Activated CD4-positive, CD25-positive, alpha-beta regulatory T cell treated with anti-CD3 and anti-CD28 coated beads, Interleukin-2, amount 50 U/mL, for 24 hours (primary cell): Measurements from ENCODE around the gene SLC26A8.
A peak's percentile ranks its signal among the peaks of the same experiment; 100 is the strongest.

Source experiments
- ATAC-seq, 2 donors: fragments of 150-1000 bp; cut with Tn5 transposase; one replicate each; pipeline ENCODE4 v1.10.0; 2021; ENCODE audit warnings: mild to moderate bottlenecking in 1 of 2, moderate library complexity in 1 of 2

SLC26A8 gene, protein sequence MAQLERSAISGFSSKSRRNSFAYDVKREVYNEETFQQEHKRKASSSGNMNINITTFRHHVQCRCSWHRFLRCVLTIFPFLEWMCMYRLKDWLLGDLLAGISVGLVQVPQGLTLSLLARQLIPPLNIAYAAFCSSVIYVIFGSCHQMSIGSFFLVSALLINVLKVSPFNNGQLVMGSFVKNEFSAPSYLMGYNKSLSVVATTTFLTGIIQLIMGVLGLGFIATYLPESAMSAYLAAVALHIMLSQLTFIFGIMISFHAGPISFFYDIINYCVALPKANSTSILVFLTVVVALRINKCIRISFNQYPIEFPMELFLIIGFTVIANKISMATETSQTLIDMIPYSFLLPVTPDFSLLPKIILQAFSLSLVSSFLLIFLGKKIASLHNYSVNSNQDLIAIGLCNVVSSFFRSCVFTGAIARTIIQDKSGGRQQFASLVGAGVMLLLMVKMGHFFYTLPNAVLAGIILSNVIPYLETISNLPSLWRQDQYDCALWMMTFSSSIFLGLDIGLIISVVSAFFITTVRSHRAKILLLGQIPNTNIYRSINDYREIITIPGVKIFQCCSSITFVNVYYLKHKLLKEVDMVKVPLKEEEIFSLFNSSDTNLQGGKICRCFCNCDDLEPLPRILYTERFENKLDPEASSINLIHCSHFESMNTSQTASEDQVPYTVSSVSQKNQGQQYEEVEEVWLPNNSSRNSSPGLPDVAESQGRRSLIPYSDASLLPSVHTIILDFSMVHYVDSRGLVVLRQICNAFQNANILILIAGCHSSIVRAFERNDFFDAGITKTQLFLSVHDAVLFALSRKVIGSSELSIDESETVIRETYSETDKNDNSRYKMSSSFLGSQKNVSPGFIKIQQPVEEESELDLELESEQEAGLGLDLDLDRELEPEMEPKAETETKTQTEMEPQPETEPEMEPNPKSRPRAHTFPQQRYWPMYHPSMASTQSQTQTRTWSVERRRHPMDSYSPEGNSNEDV

DNA sequence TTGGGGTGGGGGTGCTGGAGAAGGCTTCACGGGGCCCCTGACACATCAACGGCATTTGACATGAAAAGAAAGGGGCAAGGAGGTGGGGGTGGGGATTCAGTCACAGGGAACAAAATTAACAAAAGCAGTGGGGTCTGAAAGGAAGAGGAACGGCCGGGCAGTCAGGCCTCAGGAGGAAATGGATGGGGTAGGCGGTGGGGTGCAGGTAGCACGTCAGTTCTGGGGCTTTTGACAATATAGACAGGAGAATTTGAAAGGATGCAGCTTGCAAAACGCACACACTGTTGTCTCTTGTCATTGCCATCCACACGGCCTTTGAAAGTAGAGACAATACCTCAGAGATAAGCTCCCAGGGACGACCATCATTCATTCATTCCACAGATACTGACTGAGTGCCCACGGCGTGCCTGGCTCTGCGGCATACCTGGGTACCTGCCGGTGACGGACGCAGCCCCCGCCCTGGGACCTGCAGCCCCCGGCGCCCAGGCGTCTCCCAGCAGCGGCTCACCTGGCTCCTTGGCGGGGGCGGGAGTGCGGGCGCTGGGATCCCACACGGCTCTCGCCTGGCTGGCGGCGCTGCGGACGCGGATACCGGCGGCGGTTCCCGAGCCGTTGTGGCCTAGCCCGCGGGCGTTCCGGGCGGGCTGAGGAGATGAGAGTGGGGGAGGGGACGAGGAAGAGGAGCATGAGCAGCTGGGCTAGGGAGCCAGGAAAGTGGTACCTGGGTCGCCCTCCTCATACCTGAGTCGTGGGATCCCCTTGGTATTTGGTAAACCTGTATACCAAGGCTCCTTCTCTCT lies at the start of gene SLC26A8:
TSS of gene SLC26A8 (minus strand) at position 646 of the 800 bp plus-strand sequence. CDS start 4,934 bp downstream, outside the sequence.
- no peak for ATAC-seq

DNA sequence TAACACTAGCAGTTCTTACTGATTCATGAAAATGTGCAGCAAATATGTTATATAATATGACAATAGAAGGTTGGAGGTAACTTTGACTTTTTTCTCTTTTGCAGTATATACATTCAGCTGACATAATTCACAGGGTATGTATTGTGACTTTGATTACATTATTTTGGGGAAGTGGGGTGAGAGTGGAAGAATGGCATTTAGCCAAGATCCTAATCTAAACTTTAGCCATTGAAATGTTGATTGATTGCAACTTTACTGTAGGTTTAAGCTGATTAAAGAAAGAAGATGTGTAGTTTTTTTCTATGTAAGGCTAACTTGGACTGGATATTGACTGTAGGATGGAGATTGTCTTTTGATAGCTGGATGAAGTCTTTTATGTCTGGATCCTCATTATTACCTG lies 49.1 kb upstream of the SLC26A8 start:
- no peak for ATAC-seq

DNA sequence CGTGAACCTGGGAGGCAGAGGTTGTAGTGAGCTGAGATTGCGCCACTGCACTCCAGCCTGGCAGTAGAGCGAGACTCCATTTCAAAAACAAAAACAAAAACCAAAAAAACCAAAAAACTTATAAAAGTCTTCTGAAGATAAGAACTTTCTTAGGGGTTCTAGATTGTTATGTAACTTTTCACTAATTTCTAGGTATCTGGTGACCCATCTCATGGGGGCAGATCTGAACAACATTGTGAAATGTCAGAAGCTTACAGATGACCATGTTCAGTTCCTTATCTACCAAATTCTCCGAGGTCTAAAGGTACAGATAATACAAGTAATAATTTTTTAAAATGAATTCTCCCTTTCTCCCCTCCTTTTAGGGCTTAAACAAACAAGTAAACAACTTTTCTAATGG lies 48.2 kb upstream of the SLC26A8 start:
- ATAC-seq, result no peak

DNA sequence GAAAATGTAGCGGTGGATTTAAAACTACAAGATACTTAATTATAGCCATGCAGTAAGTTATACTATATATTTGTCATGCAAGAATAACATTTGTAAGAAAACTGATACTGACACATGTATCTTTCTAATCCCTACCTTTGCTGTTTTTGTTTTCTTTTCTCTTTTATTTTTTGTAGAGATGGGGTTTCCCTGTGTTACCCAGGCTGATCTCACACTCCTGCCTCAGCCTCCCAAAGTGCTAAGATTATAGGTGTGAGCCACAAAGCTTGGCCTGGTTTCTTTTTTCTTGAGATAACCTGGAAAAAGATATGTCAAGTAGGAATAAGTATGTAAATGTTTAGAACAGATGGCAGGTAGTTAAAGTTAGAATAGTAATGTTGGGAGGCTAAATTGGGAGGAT lies 47.3 kb upstream of the SLC26A8 start:
- ATAC-seq, result no peak

DNA sequence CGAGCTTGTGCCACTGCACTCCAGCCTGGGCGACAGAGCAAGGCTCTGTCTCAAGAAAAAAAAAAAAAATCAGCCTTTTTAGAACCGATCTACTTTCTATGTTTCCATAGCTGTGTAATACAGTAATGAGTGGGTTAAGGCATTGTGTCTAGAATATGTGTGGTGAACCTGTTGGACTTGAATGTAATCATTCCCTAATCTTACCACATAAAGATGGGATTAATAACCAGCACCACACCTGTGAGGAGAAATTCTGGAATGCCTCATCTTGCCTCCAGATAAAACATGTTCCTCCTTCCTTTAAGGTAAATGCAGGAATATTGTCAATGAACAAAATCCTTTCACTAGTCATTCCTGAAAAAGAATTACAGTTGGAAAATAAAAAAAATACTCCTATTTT lies 46.8 kb upstream of the SLC26A8 start:
- no peak for ATAC-seq

DNA sequence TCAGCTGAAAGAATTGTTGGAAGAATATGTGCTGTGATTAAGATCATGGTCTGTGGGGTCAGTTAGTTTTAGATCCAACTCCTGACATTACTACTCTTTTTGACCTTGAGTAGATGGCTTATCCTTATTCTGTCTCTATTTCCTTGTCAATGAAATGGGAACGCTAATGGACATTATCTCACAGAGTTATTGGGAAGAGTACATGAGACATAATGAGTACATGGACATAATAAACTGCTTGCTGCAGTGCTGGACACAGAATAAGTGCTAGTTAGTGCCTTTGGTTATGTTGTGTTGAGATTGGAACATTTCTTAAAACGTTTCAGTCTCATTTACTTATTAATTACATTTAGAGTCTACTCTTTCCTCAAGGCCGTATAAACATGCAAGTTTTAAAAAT lies 45.8 kb upstream of the SLC26A8 start:
- ATAC-seq, result no peak

DNA sequence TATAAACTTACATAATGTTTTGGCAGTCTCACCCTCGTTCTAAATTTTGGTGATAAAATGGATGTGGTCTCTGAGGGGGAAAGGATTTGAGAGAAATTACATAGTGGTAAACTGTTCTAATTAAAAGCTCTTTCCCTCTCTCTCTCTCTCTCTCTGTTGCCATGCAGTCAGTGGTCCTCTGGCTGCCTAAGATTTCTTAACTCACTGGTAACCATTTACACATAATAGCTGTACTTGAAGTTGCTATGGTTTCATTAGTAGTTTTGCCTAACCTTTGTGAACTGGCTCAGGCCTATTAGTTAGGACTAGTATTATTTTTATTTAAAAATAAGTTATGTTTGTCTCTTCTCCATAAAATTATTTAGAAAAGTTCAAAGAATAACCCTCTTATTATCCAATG lies 45.1 kb upstream of the SLC26A8 start:
- ATAC-seq, result no peak

DNA sequence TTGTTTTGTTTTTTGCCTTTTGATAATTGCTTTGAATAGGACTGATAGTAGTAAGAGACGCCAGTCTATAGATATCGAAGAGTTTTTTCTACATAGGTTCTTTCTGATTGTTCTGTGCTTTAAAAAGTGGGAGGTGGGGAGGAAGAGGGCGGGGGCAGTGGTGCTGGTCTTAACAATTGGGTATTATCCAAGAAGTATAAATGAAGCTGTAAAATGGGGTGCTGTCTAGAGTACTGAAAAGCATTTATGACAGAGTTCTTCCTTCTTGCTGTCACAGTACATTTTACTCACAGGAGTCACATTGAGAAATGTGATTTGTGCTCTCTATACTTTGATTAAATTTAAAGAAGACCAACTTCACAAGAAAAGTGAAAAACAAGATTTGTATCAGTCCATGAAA lies 44.1 kb upstream of the SLC26A8 start:
- no peak for ATAC-seq

DNA sequence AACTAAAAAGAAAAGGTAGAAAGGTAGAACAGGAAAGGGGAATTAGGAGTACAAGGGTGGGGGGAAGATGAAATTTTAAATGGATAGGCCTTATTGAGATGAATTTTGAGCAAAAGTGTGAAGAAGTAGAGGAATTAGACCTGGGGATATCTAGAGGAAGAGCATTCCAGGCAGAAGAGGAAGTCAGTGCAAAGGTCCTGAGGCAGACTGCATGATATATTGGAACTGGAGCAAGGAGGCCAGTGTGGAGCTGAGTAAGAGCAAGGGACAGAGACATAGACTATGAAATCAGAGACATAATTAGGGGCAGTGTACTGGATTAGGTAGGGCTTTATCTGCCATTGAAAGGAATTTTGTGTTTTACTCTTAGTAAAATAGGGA lies 43.6 kb upstream of the SLC26A8 start:
- no peak for ATAC-seq

DNA sequence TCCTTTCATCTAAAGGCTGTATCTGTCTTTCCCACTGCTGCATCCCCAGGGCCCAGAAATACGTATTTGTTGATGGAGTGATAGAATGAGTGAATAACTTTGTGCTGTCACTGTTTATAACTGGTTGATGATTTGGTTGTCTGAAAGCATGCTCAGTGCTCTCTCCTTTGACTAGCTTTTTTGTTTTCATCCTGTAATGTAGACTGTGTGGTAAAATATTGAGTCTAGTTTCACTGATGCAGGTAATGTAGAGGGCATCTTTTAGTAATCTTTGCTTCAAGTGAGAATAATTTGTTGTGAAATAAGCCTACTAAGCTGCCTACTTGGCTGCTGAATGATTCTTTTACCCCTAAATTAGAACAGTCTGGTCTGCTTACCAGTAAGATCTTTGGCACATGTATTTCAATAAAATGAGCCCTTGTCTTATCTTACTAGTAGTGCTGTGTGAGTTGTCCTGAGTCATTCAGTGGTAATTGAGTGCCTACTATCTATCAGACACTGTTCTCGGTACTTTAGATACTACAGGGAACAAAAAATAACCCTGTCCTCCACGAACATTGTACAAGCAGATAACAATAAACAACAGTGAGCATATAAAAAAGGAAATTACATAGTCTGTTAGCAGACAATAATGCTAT lies 43.1 kb upstream of the SLC26A8 start:
- ATAC-seq, result peak; percentile 76 to 85

DNA sequence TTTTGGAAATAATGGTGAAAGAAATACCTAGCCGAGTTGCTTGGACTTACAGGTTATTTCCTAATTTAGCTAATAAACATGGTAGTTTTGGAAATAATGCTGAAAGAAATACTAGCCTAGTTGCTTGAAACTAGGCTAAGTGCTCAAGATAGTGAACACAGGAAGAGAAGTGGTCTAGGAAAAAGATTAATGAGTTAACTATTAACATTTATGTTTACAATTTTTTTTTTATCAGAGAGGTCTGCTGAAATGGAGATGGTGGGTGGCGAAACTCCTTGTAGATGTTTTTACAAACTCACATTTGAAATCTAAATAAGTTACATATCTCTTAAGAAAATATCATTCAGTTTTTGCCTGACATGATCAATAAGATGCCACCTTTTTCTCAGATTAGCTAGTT lies 42.4 kb upstream of the SLC26A8 start:
- no peak for ATAC-seq

DNA sequence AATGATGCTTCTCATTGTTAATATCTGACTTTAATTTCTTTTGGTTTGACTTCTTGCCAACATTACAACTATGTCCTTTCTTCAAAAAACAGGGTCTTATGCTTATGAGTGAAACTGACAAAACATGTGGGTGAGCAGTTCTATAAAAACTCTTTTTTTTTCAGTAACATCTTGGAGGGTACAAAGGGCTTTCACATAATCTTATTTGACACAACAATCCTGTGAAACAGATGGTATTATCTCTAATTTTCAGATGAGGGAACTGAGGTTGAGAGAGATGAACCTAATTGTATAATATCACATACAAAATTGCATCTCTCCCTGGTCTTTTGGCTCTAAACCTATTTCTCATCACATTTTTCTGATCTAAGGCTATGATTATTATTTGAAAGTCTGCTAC lies 41.5 kb upstream of the SLC26A8 start:
- ATAC-seq, result no peak

DNA sequence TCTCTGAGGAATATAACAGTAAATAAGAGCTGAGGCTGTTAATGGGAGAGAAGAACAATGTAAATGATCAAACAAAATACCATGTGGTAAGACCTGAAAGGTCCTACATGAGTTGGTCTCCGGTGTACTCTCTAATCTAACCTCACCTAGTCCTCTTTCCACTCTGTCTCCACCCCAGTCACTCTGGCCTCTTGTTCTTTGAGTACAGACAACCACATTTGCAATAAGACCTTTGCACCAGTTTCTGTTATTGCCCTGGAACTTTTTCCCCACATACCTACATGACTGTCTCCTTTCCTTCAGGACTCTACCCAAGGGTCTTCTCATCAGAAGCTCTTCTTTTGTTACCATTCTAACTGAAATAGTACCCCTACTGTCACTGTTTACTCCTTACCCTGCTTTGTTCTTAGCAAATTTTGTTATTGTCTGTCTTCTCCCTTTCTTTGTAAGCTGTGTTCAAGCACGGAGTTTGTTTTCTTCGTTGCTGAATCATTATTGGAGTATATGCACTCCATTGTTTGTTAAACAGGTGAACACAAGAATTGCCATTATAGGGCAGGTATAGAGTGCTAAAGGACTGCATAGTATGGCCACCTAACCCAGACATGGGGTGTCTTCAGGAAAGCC lies 40.4 kb upstream of the SLC26A8 start:
- ATAC-seq, result no peak

DNA sequence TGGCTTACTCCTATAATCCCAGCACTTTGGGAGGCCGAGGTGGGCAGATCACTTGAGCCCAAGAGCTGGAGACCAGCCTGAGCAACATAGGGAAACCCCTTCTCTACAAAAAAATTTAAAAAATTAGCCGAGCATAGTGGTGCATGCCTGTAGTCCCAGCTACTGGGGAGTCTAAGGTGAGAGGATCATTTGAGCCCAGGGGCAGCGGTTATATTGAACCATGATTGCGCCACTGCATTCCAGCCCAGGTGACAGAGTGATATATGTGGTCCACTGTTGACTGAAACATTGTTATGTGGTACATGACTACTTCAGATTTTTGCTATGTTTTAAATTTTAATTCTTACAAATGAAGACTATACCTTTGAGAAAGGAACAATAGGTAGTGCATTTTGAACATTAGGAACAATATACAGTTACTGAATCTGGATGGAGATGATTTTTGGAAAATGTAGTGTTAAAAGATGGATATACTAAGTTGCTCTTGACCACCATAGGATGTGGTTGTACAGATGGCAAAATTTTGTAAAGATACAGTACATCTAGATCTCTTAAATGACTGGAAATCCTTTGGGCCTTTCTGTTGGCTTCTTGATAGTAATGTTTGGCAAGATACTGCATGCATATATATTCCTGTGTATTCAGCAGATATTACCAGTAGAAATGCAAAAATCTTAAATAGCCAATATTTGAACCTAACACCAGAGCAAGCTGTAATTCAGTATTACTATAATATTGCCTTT lies 39.0 kb upstream of the SLC26A8 start:
- no peak for ATAC-seq

DNA sequence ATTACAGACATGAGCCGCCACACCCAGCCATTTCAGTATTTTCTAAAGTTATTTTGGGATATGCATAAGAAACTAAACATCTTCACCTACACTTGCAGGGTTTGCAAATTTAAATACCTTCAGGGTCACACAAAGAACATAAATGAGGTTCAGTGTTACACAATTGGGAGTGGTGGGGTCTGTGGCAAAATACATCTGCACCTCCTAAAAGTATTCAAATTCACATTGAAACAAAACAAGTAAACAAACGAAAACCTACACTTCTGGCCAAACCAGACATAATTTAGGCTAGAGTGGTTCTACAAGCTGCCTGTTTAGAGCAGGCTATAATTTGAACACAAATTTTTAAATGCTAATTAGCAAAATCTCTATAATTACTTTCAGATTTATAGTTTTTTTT lies 37.8 kb upstream of the SLC26A8 start:
- no peak for ATAC-seq

DNA sequence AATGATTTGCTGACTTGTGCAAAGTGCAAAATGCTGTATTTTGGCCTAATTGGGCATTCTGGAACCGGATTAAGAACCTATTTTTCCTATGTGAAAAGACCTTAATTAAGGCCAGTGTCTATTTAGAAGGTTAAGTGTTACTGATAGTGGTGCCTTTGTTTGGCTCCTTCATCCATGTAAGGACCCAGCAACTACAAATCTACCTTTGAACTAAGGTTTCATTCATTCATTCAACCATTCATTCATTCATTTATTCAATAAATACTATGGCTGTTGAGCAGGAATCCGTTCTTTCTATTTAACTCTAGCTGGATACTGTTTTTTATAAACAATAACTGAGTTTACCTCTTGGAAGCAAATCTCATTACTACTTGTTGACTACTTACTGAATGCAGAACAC lies 36.8 kb upstream of the SLC26A8 start:
- ATAC-seq, result no peak

DNA sequence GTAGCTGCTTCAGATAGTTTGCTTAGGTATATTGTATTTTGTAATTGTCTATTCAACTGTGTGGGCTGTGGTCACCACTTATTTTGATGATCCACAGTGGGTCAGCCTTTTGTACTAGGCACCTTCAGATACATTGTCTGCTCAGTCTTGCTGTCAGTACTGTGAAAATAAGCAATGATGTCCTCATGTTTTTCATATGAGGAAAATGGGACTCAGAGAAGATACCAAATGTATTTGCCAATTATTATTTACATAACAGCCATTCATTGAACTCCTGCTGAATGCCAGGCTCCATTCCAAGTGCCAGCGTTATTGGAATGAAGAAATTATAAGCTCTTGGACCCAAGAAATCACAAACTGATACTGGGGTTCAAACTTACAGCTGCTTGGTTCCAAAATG lies 31.7 kb upstream of the SLC26A8 start:
- ATAC-seq, result no peak

DNA sequence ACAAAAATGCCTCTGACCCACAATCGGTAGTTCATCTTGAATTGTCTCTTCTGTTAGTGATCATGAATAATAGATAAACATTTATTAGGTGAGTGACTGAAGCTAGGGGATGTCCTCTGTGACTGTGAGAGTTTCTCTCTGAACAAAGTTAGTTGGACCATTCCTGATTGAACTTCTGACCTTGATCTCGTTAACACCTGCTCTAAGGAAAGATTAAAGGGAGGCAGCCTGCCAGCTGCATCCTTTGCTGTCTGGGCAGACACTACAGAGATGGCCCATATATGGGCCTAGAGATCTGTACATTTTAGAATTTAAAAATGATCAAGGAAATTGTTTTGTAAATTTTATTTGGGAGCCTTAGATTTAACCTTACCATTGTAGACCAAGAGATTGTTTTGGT lies 30.5 kb upstream of the SLC26A8 start:
- no peak for ATAC-seq

DNA sequence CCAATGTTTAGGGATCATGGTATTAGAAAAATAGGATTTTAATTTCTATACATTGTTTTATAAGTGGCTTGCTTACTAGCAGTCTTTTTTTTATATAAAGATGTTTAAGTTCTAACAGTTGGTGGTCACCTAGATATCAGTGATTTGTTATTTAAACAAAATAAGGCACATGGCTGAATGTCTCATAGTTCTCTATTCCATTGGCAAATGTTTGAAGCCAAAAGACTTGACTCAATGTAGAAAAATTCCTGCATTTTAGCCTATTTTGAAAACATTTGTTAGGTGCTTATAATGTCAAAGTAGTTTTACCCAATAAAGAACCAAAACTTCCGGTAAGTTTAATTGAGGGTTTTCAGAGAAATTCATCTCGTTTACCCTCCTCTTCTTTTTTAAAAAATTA lies 30.0 kb upstream of the SLC26A8 start:
- ATAC-seq, result no peak

DNA sequence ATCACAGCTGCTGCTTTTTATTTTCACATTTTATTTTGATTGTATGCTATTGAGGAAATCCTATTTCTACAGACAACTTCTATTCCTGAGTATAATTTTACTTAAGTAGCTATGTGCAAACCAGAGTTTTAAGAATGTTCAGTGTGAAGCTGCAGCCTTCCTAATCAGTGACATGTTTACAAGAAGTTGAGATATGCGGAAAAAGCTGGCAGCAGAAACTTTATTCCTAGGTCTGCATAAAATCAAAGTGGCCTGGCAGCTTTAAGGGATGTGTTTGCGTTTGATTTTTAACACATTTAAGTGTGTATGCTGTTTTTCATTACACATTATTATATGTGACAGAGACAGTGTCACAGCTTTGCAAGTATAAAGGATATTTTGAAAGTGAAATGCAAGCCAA lies 29.4 kb upstream of the SLC26A8 start:
- ATAC-seq, result no peak

DNA sequence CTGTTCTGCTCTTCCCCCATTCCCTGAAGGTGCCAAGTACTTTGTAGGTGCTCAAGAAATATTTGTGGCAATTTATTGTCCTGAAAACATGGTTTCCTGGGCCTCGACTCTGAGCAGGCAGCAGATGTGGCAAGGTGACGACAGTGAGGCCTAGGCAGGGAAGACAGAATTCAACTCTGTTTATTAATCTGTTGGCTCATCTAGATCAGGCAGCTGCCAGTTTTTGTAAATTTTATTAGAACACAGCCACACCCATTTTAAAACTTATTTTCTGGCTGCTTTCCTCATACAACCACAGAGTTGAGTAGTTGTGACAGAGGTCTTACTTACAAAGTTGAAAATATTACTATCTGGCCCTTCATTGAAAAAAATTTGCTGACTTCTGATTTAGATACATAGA lies 27.7 kb upstream of the SLC26A8 start:
- ATAC-seq, result no peak
